Stimulated activated CD4-positive, alpha-beta T cell treated with anti-CD3 and anti-CD28 coated beads, TNF-alpha, amount 100 ng/mL, for 24 hours (primary cell): Measurements from ENCODE around the gene SV2C.

Experiments
- DNase-seq, 3 experiments: peaks; one replicate each; pipeline ENCODE4 v3.0.0-alpha.2; 2020; ENCODE audit warnings: low read depth in 3 of 3

The SV2C gene

GRCh38 chr5:76379855-76380254 is 296.7 kb downstream of the SV2C start:
- DNase-seq: no peak

GRCh38 chr5:76380346-76381066 is 297.3 kb downstream of the SV2C start:
- no peak for DNase-seq

GRCh38 chr5:76383126-76383832 is 300.1 kb downstream of the SV2C start:
- no peak for DNase-seq

GRCh38 chr5:76384189-76384588 is 301.0 kb downstream of the SV2C start:
- DNase-seq: no peak

GRCh38 chr5:76384705-76385104 is 301.5 kb downstream of the SV2C start:
- no peak for DNase-seq

GRCh38 chr5:76385540-76385939 is 302.4 kb downstream of the SV2C start:
- DNase-seq: no peak

GRCh38 chr5:76386360-76386759 is 303.2 kb downstream of the SV2C start:
- DNase-seq: no peak

GRCh38 chr5:76388236-76388635 is 305.1 kb downstream of the SV2C start:
- DNase-seq: no peak

GRCh38 chr5:76388791-76389512 is 305.8 kb downstream of the SV2C start:
- DNase-seq: no peak

- no peak for DNase-seq
Observed at GRCh38 chr5:76389513-76390154, 306.5 kb downstream of the SV2C start.

GRCh38 chr5:76391014-76391413 is 307.8 kb downstream of the SV2C start:
- DNase-seq: no peak

GRCh38 chr5:76393035-76393680 is 310.0 kb downstream of the SV2C start:
- no peak for DNase-seq

- DNase-seq: no peak
Observed at GRCh38 chr5:76397200-76397599, 314.0 kb downstream of the SV2C start.

GRCh38 chr5:76399268-76399667 is 316.1 kb downstream of the SV2C start:
- DNase-seq: no peak

GRCh38 chr5:76400466-76400865 is 317.3 kb downstream of the SV2C start:
- DNase-seq: no peak

- DNase-seq: peak; percentile 6 to 41 (median 22)
Observed at GRCh38 chr5:76401801-76402250, 318.6 kb downstream of the SV2C start.

GRCh38 chr5:76402251-76402885 is 319.2 kb downstream of the SV2C start:
- peak; percentile 54 to 85 (median 72) for DNase-seq

GRCh38 chr5:76402886-76403765 is 319.9 kb downstream of the SV2C start, which contains the start of gene IQGAP2:
Gene IQGAP2, plus strand, starts transcription at chr5:76403285. Its CDS starts 261 bp downstream, at chr5:76403546.
- peak; percentile 44 to 75 (median 71) for DNase-seq
